Iris pigment epithelial cell (primary cell): ENCODE measurements around the gene C16orf46.

ENCODE experiments used
- DNase-seq: peaks from one replicate; pipeline ENCODE4 v3.0.0-alpha.2; 2011; ENCODE audit warnings: low read depth

The C16orf46 gene

GRCh38 chr16:81014672-81015071, 62.4 kb downstream of the C16orf46 start:
- DNase-seq = no peak

- no peak for DNase-seq
Measured at GRCh38 chr16:81012974-81013373, 64.1 kb downstream of the C16orf46 start.
